Sigmoid colon (tissue), 7 donors: ENCODE data around the gene CDC14A. TPM values are rescaled to one million over a fixed set of nuclear protein-coding genes. Genes with fewer than 3 reads are reported as not detected.

Source experiments
- DNase-seq: peaks from one replicate; pipeline ENCODE4 v3.0.0-alpha.2; 2019
- H3K27ac ChIP-seq, 4 donors: fragments of 200-600 bp; sonication (generic); one replicate each; pipeline ENCODE4 v1.5.1; 2016 to 2019; ENCODE audit warnings: mild to moderate bottlenecking in 1 of 4
- H3K27me3 ChIP-seq, 3 donors: fragments of 200-600 bp; sonication (generic); one replicate each; pipeline ENCODE4 v1.5.1; 2019; ENCODE audit warnings: mild to moderate bottlenecking in 1 of 3
- H3K36me3 ChIP-seq, 4 donors: fragments of 200-600 bp; sonication (generic); one replicate each; pipeline ENCODE4 v1.5.1; 2016 to 2019
- H3K4me1 ChIP-seq, 4 donors: fragments of 200-600 bp; sonication (generic); one replicate each; pipeline ENCODE4 v1.5.1; 2017 to 2019
- H3K4me3 ChIP-seq, 4 donors: fragments of 200-600 bp; sonication (generic); one replicate each; pipeline ENCODE4 v1.5.1; 2017 to 2019; ENCODE audit warnings: mild to moderate bottlenecking in 2 of 4, moderate library complexity in 1 of 4
- H3K9me3 ChIP-seq, 4 donors: fragments of 200-600 bp in 3 of 4; sonication (generic) in 3 of 4; one replicate each; pipeline versions ENCODE4 v1.5.1 to v1.6.1; 2013 to 2019
- EP300 ChIP-seq, 4 donors: sonication (generic); formaldehyde crosslinking; IDR thresholded peaks; one replicate each; pipeline ENCODE4 v1.6.1; 2017; ENCODE audit warnings: antibody characterized with exemption in 4 of 4
- POLR2A ChIP-seq, 2 donors: fragments of 450-650 bp; IDR thresholded peaks; one replicate each; pipeline ENCODE4 v1.6.1; 2016; ENCODE audit warnings: antibody characterized with exemption in 2 of 2, mild to moderate bottlenecking in 2 of 2, moderate library complexity in 2 of 2
- POLR2AphosphoS5 ChIP-seq, 4 donors: sonication (generic); formaldehyde crosslinking; IDR thresholded peaks; one replicate each; pipeline ENCODE4 v1.6.1; 2017; ENCODE audit warnings: antibody characterized with exemption in 4 of 4
- WGBS, 2 donors: extraction: QIAGEN DNeasy Blood & Tissue Kit; methylation state at CpG; one replicate each; pipeline ENCODE4 v1.1.7; 2013; 5-methylcytosine and 5-hydroxymethylcytosine counted together
- intact Hi-C: fragments of 100-400 bp; cut with DNase I; formaldehyde crosslinking; loops from one replicate; pipeline ENCODE4 v1.15.1; 2023
- polyA plus RNA-seq, 3 donors: library from polyadenylated mRNA; stranded (reverse); fragments of 200-250 nt; gene quantifications; one replicate each; pipeline ENCODE4 v1.2.3, GENCODE V29; 2013
- total RNA-seq, 4 donors: library from RNA; depleted of rRNA; stranded (reverse); fragments of >200 nt; gene quantifications; one replicate each; pipeline ENCODE4 v1.1.0, GENCODE V29; 2016
- TF ChIP-seq, protein P1 (sequence below), 4 experiments: fragments of 450-650 bp in 3 of 4; fragments of 200-600 bp in 1 of 4; IDR thresholded peaks; one replicate each; pipeline ENCODE4 v1.5.1; 2016 to 2019; ENCODE audit warnings: antibody characterized with exemption in 4 of 4, mild to moderate bottlenecking in 3 of 4, moderate library complexity in 2 of 4
- donor health status: healthy with polysubstance abuse.
- donor health status: Bipolar disorder and iron deficiency.
- donor health status: healthy.

CDC14A gene
- total and polyA plus RNA-seq, 7 donors: 4.6 to 22.7 (median 11.8) TPM

GRCh38 chr1:100506217-100506616 is 153.9 kb downstream of the CDC14A start:
- WGBS, 2 donors: 87 to 95% methylated on average over 2 of the region's 2 CpGs
- Histone ChIP-seq H3K36me3 (peaks cover 0 to 14% (median 0%) of the 10 kb centered on the region in 4 donors), H3K27ac (no peak overlapping the region), H3K9me3 (no peaks in the 10 kb centered on the region), H3K4me1 (no peaks in the 10 kb centered on the region), H3K27me3 (no peaks in the 10 kb centered on the region), H3K4me3 (no peak overlapping the region)
- intact Hi-C loops: no loop called here
- TF ChIP-seq, protein P1, sequence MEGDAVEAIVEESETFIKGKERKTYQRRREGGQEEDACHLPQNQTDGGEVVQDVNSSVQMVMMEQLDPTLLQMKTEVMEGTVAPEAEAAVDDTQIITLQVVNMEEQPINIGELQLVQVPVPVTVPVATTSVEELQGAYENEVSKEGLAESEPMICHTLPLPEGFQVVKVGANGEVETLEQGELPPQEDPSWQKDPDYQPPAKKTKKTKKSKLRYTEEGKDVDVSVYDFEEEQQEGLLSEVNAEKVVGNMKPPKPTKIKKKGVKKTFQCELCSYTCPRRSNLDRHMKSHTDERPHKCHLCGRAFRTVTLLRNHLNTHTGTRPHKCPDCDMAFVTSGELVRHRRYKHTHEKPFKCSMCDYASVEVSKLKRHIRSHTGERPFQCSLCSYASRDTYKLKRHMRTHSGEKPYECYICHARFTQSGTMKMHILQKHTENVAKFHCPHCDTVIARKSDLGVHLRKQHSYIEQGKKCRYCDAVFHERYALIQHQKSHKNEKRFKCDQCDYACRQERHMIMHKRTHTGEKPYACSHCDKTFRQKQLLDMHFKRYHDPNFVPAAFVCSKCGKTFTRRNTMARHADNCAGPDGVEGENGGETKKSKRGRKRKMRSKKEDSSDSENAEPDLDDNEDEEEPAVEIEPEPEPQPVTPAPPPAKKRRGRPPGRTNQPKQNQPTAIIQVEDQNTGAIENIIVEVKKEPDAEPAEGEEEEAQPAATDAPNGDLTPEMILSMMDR (IDR thresholded peaks at IDR 0.05): no peak
- TF ChIP-seq POLR2A (IDR thresholded peaks at IDR 0.05): no peak
- no peak for DNase-seq

GRCh38 chr1:100510451-100510850 is 158.1 kb downstream of the CDC14A start:
- Histone ChIP-seq H3K27ac (no peak overlapping the region), H3K4me3 (no peak overlapping the region), H3K9me3 (no peaks in the 10 kb centered on the region), H3K36me3 (peaks cover 0 to 13% (median 0%) of the 10 kb centered on the region in 4 donors), H3K4me1 (no peaks in the 10 kb centered on the region), H3K27me3 (no peaks in the 10 kb centered on the region)
- no peak for TF ChIP-seq EP300 (IDR thresholded peaks at IDR 0.05)
- TF ChIP-seq, protein P1 (IDR thresholded peaks at IDR 0.05): no peak
- no peak for TF ChIP-seq POLR2AphosphoS5 (IDR thresholded peaks at IDR 0.05)
- no peak for TF ChIP-seq POLR2A (IDR thresholded peaks at IDR 0.05)
- intact Hi-C loops: no loop called here
- no peak for DNase-seq
- WGBS, 2 donors: 62 to 80% methylated on average over 1 of the region's 1 CpG

- no peaks in the 10 kb centered on the region for H3K9me3 ChIP-seq
- intact Hi-C loops: no loop called here
- no peaks in the 10 kb centered on the region for H3K4me1 ChIP-seq
- DNase-seq: no peak
- WGBS, 2 donors: 86 to 95% methylated on average over 4 of the region's 4 CpGs
- H3K27ac ChIP-seq: no peak overlapping the region
- no peaks in the 10 kb centered on the region for H3K27me3 ChIP-seq
- no peak overlapping the region for H3K4me3 ChIP-seq
- peaks cover 0 to 13% (median 0%) of the 10 kb centered on the region in 4 donors for H3K36me3 ChIP-seq
- TF ChIP-seq, protein P1 (IDR thresholded peaks at IDR 0.05): no peak
- TF ChIP-seq EP300 (IDR thresholded peaks at IDR 0.05) (no peak), POLR2A (IDR thresholded peaks at IDR 0.05) (no peak), POLR2AphosphoS5 (IDR thresholded peaks at IDR 0.05) (no peak)
Measured at GRCh38 chr1:100511058-100511457, 158.8 kb downstream of the CDC14A start.

- intact Hi-C loops: no loop called here
- peaks cover 0 to 13% (median 0%) of the 10 kb centered on the region in 4 donors for H3K36me3 ChIP-seq
- H3K27me3 ChIP-seq: no peaks in the 10 kb centered on the region
- no peak overlapping the region for H3K4me3 ChIP-seq
- H3K9me3 ChIP-seq: no peaks in the 10 kb centered on the region
- H3K4me1 ChIP-seq: no peaks in the 10 kb centered on the region
- WGBS, 2 donors: 95 to 96% methylated on average over 5 of the region's 5 CpGs
- no peak for DNase-seq
- TF ChIP-seq EP300 (IDR thresholded peaks at IDR 0.05) (no peak), POLR2A (IDR thresholded peaks at IDR 0.05) (no peak), POLR2AphosphoS5 (IDR thresholded peaks at IDR 0.05) (no peak)
- TF ChIP-seq, protein P1 (IDR thresholded peaks at IDR 0.05): no peak
- no peak overlapping the region for H3K27ac ChIP-seq
Measured at GRCh38 chr1:100511773-100512172, 159.5 kb downstream of the CDC14A start.

GRCh38 chr1:100512803-100513352 is 160.6 kb downstream of the CDC14A start:
- intact Hi-C loops: no loop called here
- no peak for TF ChIP-seq POLR2AphosphoS5 (IDR thresholded peaks at IDR 0.05)
- no peak for TF ChIP-seq POLR2A (IDR thresholded peaks at IDR 0.05)
- TF ChIP-seq EP300 (IDR thresholded peaks at IDR 0.05): no peak
- TF ChIP-seq, protein P1 (IDR thresholded peaks at IDR 0.05): no peak
- no peak for DNase-seq

More at GRCh38 chr1:100512803-100513352, 160.6 kb downstream of the CDC14A start:
- Histone ChIP-seq H3K27ac (no peak overlapping the region), H3K4me3 (no peak overlapping the region), H3K9me3 (no peaks in the 10 kb centered on the region), H3K36me3 (peaks cover 0 to 13% (median 0%) of the 10 kb centered on the region in 4 donors), H3K4me1 (no peaks in the 10 kb centered on the region), H3K27me3 (no peaks in the 10 kb centered on the region)
